GM13977 (cell line): ENCODE measurements around the gene MFSD2B.

Experiments used
- DNase-seq: peaks from one replicate; pipeline ENCODE4 v3.0.0; 2012; ENCODE audit warnings: low spot score
- in situ Hi-C: fragments of 300-500 bp; cut with MboI; formaldehyde crosslinking; loops from one replicate; pipeline ENCODE4 v1.12.0; 2022; ENCODE audit warnings: low sequenced_read_pairs, low pct_unique_long_range_greater_than_20kb, mixed read lengths, inconsistent platforms; ENCODE audit not compliant: unreplicated experiment
- TF ChIP-seq, protein P1 (sequence below): IDR thresholded peaks from 2 replicates; pipeline ENCODE4 v1.5.1; 2012; ENCODE audit warnings: mild to moderate bottlenecking, control low read depth; ENCODE audit not compliant: insufficient read depth; ENCODE audit errors: extremely low read depth, missing control alignments

Gene MFSD2B

DNA sequence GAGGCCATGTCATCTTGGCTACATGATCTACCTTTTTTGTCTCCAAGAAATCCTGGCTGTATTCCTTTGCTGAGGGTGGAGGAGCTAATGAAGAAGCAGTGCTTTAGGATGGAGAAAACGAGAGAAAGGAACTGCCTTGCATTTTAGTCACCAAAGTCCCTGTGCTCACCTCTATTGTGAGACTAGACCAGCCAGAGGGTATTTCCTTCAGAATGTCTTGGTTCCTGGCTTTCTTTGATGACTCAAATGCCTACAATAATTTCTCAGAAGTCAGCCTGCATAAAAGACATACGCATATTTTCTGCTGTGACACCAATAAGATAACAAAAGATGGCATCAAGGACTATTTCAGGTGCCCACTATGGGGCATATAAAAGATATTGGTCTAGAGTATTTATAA, 55.5 kb downstream of the MFSD2B start:
- TF ChIP-seq, protein P1, sequence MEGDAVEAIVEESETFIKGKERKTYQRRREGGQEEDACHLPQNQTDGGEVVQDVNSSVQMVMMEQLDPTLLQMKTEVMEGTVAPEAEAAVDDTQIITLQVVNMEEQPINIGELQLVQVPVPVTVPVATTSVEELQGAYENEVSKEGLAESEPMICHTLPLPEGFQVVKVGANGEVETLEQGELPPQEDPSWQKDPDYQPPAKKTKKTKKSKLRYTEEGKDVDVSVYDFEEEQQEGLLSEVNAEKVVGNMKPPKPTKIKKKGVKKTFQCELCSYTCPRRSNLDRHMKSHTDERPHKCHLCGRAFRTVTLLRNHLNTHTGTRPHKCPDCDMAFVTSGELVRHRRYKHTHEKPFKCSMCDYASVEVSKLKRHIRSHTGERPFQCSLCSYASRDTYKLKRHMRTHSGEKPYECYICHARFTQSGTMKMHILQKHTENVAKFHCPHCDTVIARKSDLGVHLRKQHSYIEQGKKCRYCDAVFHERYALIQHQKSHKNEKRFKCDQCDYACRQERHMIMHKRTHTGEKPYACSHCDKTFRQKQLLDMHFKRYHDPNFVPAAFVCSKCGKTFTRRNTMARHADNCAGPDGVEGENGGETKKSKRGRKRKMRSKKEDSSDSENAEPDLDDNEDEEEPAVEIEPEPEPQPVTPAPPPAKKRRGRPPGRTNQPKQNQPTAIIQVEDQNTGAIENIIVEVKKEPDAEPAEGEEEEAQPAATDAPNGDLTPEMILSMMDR, result no peak
- no peak for DNase-seq
- in situ Hi-C loops, result no loop called here

DNA sequence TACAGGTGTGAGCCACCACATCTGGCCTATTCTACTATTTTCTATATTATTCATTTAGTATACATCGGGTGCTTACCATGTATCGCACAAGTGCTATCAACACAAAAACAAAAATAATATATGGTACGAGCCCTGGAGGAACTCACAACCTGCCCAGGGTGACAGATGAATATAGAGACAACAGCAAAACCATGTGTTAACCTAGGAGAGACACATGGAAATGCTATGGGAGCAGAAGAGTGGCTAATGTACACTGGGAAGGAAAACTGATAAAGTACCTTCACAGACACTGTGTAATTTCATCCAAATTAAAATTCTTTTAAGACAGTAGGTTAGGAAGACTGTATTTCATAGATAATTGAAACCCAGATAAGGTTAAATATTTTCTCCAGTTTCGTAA, 62.4 kb downstream of the MFSD2B start:
- TF ChIP-seq, protein P1, result no peak
- no peak for DNase-seq
- in situ Hi-C loops, result loop anchor here (10.0 kb wide), 1 partner anchor 247 kb away; no protein-coding TSS in a partner anchor

DNA sequence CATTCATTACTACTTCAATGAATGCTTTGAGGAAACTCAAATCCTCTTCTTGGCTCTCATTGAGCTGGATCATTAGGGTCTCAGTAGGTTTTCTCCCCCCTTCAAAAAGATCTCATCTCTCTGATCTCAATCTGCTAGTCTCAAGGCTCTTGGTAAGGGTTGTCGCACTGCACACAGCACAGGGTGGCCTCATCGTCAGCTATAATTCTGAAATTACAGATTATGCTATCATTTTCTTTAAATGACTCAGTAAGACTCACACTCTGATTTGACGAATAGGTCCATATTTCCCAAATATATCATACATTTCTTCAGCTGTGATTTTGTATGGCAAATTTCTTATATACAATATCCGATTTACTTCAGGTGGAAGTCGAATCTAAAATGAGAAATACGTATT, 63.9 kb downstream of the MFSD2B start:
- in situ Hi-C loops, result loop anchor here (10.0 kb wide), 1 partner anchor 249 kb away; no protein-coding TSS in a partner anchor
- DNase-seq, result no peak
- TF ChIP-seq, protein P1, result no peak

DNA sequence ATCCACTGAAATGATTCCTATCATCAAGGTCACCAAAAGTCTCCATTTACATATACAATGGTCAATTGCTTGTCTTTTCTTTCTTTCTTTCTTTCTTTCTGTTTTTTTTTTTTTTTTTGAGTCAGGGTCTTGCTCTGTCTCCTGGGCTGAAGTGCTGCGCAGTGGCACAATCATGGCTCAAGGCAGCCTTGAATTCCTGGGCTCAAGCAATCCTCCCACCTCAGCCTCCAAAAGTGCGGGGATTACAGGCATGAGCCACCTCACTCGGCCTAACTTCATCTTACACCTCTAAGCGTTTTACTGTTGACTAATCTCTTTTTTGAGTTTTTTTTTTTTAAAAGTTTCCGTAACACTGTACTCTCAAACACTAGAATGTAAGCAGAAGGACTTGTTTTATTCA, 65.4 kb downstream of the MFSD2B start:
- in situ Hi-C loops, result loop anchor here (10.0 kb wide), 1 partner anchor 250 kb away; no protein-coding TSS in a partner anchor
- TF ChIP-seq, protein P1, result no peak

More for the DNA sequence above, 65.4 kb downstream of the MFSD2B start:
- DNase-seq, result no peak
